Measurements from ENCODE around the gene PPP1R10.

The PPP1R10 gene

DNA sequence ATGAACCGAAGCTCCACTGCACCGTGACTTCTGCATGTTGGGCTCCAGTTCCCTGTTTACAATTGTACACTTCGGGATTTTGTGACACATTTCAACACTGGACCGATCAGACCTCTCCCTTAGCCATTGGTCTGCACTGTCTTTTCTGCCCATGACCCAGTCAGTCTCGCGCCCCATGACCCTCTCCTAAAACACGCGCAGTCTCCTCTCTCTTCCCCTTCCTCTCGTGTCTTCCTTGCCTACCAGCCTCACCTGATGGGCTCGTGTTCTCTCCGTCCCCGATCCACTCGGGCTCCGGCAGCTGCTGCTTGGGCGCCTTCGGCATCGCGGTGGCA is 46.3 kb downstream of the PPP1R10 start:
- ATAC-seq (ENCODE audit: low read depth) (peak; percentile 4; the same call in 1 of the 3 replicates), DNase-seq (ENCODE audit: low spot score) (no peak)
- peaks cover 25% of the 10 kb centered on the region for H3K36me3 ChIP-seq (ENCODE audit: low read depth)
- TF ChIP-seq, protein P1, sequence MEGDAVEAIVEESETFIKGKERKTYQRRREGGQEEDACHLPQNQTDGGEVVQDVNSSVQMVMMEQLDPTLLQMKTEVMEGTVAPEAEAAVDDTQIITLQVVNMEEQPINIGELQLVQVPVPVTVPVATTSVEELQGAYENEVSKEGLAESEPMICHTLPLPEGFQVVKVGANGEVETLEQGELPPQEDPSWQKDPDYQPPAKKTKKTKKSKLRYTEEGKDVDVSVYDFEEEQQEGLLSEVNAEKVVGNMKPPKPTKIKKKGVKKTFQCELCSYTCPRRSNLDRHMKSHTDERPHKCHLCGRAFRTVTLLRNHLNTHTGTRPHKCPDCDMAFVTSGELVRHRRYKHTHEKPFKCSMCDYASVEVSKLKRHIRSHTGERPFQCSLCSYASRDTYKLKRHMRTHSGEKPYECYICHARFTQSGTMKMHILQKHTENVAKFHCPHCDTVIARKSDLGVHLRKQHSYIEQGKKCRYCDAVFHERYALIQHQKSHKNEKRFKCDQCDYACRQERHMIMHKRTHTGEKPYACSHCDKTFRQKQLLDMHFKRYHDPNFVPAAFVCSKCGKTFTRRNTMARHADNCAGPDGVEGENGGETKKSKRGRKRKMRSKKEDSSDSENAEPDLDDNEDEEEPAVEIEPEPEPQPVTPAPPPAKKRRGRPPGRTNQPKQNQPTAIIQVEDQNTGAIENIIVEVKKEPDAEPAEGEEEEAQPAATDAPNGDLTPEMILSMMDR (IDR thresholded peaks at IDR 0.05; ENCODE audit: poor library complexity, severe bottlenecking) = no peak
- H3K4me3 ChIP-seq (ENCODE audit: severe bottlenecking) = peak overlapping the region; percentile 72
- H3K27ac ChIP-seq (ENCODE audit: poor library complexity, severe bottlenecking) = no peak overlapping the region
- H3K27me3 ChIP-seq (ENCODE audit: insufficient read depth, poor library complexity, severe bottlenecking) = no peaks in the 10 kb centered on the region
- peaks cover 15% of the 10 kb centered on the region for H3K4me1 ChIP-seq (ENCODE audit: insufficient read depth, poor library complexity, severe bottlenecking)
- no peaks in the 10 kb centered on the region for H3K9me3 ChIP-seq (ENCODE audit: severe bottlenecking)

DNA sequence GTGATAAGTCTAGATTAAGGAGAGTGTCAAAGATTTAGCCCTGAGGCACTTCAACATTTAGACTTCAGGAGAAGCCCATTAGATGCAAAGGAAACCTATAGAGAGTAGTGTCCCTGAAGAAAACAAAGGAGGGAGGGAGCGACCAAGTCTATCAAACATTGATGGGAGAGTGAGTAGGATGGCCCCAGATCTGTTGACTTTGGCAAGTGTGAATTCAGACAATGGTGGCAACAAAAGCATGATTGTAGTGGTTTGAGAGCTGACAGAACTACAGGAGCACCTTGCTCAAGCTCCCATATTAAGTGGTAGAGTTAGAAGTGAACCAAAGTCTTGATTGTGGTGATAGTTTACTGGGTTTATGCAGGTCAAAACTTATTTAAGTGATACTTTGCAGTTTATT is 46.8 kb downstream of the PPP1R10 start:
- Histone ChIP-seq H3K36me3 (ENCODE audit: low read depth) (peaks cover 21% of the 10 kb centered on the region), H3K4me1 (ENCODE audit: insufficient read depth, poor library complexity, severe bottlenecking) (peaks cover 15% of the 10 kb centered on the region), H3K27me3 (ENCODE audit: insufficient read depth, poor library complexity, severe bottlenecking) (no peaks in the 10 kb centered on the region), H3K27ac (ENCODE audit: poor library complexity, severe bottlenecking) (no peak overlapping the region), H3K9me3 (ENCODE audit: severe bottlenecking) (no peaks in the 10 kb centered on the region), H3K4me3 (ENCODE audit: severe bottlenecking) (peak overlapping the region; percentile 72)
- no peak for DNase-seq (ENCODE audit: low spot score)
- TF ChIP-seq, protein P1 (IDR thresholded peaks at IDR 0.05; ENCODE audit: poor library complexity, severe bottlenecking) = no peak
- no peak for ATAC-seq (ENCODE audit: low read depth)

DNA sequence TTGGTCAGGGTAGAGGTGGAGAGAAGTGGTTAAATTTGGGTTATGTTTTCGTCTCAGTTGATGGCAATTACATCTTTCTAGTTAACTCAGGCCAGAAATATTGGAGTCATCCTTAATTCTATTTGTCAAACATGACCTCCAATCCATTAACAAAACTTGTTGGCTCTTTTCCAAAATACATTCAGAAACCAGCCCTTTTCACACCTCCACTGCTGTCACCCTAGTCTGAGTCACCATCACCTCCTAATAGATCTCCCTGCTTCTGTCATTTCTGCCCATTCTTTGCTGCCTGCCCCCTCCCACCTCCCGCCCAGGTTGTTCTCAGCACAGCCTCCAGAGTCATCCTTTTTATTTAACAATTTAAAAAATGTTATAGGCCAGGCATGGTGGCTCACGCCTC is 48.8 kb downstream of the PPP1R10 start:
- H3K36me3 ChIP-seq (ENCODE audit: low read depth) = peaks cover 9% of the 10 kb centered on the region; the same call in 1 of the 2 replicates
- H3K4me1 ChIP-seq (ENCODE audit: insufficient read depth, poor library complexity, severe bottlenecking) = peaks cover 15% of the 10 kb centered on the region
- no peak for ATAC-seq (ENCODE audit: low read depth)
- H3K4me3 ChIP-seq (ENCODE audit: severe bottlenecking) = no peak overlapping the region
- H3K27ac ChIP-seq (ENCODE audit: poor library complexity, severe bottlenecking) = no peak overlapping the region
- DNase-seq (ENCODE audit: low spot score) = no peak
- H3K9me3 ChIP-seq (ENCODE audit: severe bottlenecking) = no peaks in the 10 kb centered on the region
- TF ChIP-seq, protein P1 (IDR thresholded peaks at IDR 0.05; ENCODE audit: poor library complexity, severe bottlenecking) = no peak
- H3K27me3 ChIP-seq (ENCODE audit: insufficient read depth, poor library complexity, severe bottlenecking) = no peaks in the 10 kb centered on the region

DNA sequence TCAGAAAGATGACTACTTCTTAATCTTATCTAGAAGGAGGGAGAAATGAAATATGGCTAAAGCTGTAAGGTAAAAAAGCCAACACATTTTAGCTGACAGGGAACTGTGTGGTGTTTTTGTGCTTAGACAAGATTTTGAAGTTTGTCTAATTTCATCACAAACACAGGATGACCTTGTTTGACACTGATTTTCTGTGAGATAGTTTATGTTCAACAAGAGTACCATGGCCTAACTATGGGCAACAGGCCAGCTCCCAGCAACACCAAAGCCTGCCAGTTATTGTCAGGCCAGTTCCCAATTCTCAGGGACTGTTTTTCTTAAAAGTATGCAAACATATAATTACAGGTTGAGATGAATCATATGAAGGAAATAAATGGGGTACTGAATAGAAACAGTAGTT is 51.3 kb downstream of the PPP1R10 start:
- no peak overlapping the region for H3K4me3 ChIP-seq (ENCODE audit: severe bottlenecking)
- no peaks in the 10 kb centered on the region for H3K9me3 ChIP-seq (ENCODE audit: severe bottlenecking)
- no peak overlapping the region for H3K27ac ChIP-seq (ENCODE audit: poor library complexity, severe bottlenecking)
- H3K4me1 ChIP-seq (ENCODE audit: insufficient read depth, poor library complexity, severe bottlenecking) = peaks cover 4% of the 10 kb centered on the region
- H3K36me3 ChIP-seq (ENCODE audit: low read depth) = peaks cover 10% of the 10 kb centered on the region; the same call in 1 of the 2 replicates
- TF ChIP-seq, protein P1 (IDR thresholded peaks at IDR 0.05; ENCODE audit: poor library complexity, severe bottlenecking) = no peak
- DNase-seq (ENCODE audit: low spot score) (no peak), ATAC-seq (ENCODE audit: low read depth) (no peak)
- no peaks in the 10 kb centered on the region for H3K27me3 ChIP-seq (ENCODE audit: insufficient read depth, poor library complexity, severe bottlenecking)

DNA sequence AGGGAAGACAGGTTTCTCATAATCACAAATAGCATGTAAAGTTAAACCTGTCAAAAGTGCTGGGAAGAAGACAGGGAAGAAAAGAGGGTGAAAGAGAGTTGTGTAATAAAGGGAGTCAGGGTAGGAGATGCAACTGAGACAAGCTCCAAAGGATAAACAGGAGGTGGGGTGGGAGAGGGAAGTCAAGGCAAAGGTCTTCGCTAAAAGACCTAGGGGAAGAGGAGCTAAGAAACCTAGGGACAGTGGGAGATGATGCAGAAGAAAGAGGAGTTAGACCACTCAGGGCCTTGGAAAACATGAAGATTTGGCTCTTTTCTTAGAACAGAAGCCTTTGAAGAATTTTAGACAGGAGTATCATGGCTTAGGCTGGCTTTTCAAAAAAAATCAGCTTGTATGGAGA is 52.9 kb downstream of the PPP1R10 start:
- Histone ChIP-seq H3K27me3 (ENCODE audit: insufficient read depth, poor library complexity, severe bottlenecking) (no peaks in the 10 kb centered on the region), H3K4me1 (ENCODE audit: insufficient read depth, poor library complexity, severe bottlenecking) (no peaks in the 10 kb centered on the region), H3K27ac (ENCODE audit: poor library complexity, severe bottlenecking) (no peak overlapping the region), H3K36me3 (ENCODE audit: low read depth) (peaks cover 21% of the 10 kb centered on the region), H3K9me3 (ENCODE audit: severe bottlenecking) (no peaks in the 10 kb centered on the region), H3K4me3 (ENCODE audit: severe bottlenecking) (no peak overlapping the region)
- DNase-seq (ENCODE audit: low spot score) = no peak
- ATAC-seq (ENCODE audit: low read depth) = no peak
- TF ChIP-seq, protein P1 (IDR thresholded peaks at IDR 0.05; ENCODE audit: poor library complexity, severe bottlenecking) = no peak
